GM23248 (cell line): ENCODE results near the gene SHH.

Experiments
- EZH2 ChIP-seq: fragments of 200-600 bp; sonication (generic); IDR thresholded peaks from 2 replicates; pipeline ENCODE4 v1.6.1; 2018; ENCODE audit warnings: antibody characterized with exemption, mild to moderate bottlenecking; ENCODE audit not compliant: insufficient read depth, poor library complexity, severe bottlenecking
- EZH2phosphoT487 ChIP-seq: fragments of 200-600 bp; sonication (generic); IDR thresholded peaks from 2 replicates; pipeline ENCODE4 v1.6.1; 2018; ENCODE audit warnings: antibody characterized with exemption, moderate library complexity, mild to moderate bottlenecking, low read depth; ENCODE audit not compliant: insufficient read depth

GRCh38 chr7:155776606-155777005, 35.7 kb downstream of the SHH start:
- TF ChIP-seq EZH2phosphoT487 (no peak), EZH2 (no peak)
